Mononuclear cell (primary cell): ENCODE results near the gene ZNF26. TPM values are rescaled to one million over a fixed set of nuclear protein-coding genes. Genes with fewer than 3 reads are reported as not detected.
"Not testable (repeated sequence)": the region's sequence is repeated elsewhere in the genome, so short reads cannot be mapped to it uniquely, and the experiment has no call there.

ENCODE experiments used
- H3K27me3 ChIP-seq: 2 replicates; pipeline ENCODE4 v1.6.0; 2011; ENCODE audit warnings: low read length, control low read depth; ENCODE audit not compliant: insufficient read depth
- H3K4me1 ChIP-seq: 2 replicates; pipeline ENCODE4 v1.5.1; 2011; ENCODE audit warnings: mild to moderate bottlenecking, low read length, control low read depth; ENCODE audit not compliant: insufficient read depth
- H3K4me3 ChIP-seq: 2 replicates; pipeline ENCODE4 v1.5.1; 2011; ENCODE audit warnings: mild to moderate bottlenecking, low read length, moderate library complexity
- H3K9me3 ChIP-seq: 2 replicates; pipeline ENCODE4 v1.5.1; 2011; ENCODE audit warnings: low read depth, mild to moderate bottlenecking, control low read depth, low read length
- total RNA-seq: library from RNA; depleted of rRNA; stranded (reverse); fragments of >200 nt; gene quantifications from one replicate; pipeline ENCODE4 v1.2.3, GENCODE V29; 2012

Gene ZNF26
- total RNA-seq, 1 donor, result 42.8 TPM

GRCh38 chr12:132951649-132952048 lies 34.5 kb upstream of the ZNF26 start:
- no peaks in the 10 kb centered on the region for H3K27me3 ChIP-seq
- H3K9me3 ChIP-seq, result peaks cover 19% of the 10 kb centered on the region
- no peak overlapping the region for H3K4me3 ChIP-seq
- H3K4me1 ChIP-seq, result peaks cover 11% of the 10 kb centered on the region

GRCh38 chr12:132952371-132953162 lies 33.6 kb upstream of the ZNF26 start:
- peaks cover 19% of the 10 kb centered on the region for H3K9me3 ChIP-seq

GRCh38 chr12:132953163-132953425 lies 33.1 kb upstream of the ZNF26 start:
- Histone ChIP-seq H3K4me1 (peaks cover 17% of the 10 kb centered on the region), H3K27me3 (no peaks in the 10 kb centered on the region), H3K4me3 (no peak overlapping the region), H3K9me3 (peaks cover 19% of the 10 kb centered on the region)

More at GRCh38 chr12:132952371-132953162, 33.6 kb upstream of the ZNF26 start:
- Histone ChIP-seq H3K27me3 (no peaks in the 10 kb centered on the region), H3K4me1 (peaks cover 17% of the 10 kb centered on the region), H3K4me3 (no peak overlapping the region)

GRCh38 chr12:132953771-132954170 lies 32.4 kb upstream of the ZNF26 start:
- Histone ChIP-seq H3K27me3 (no peaks in the 10 kb centered on the region), H3K4me1 (peaks cover 17% of the 10 kb centered on the region), H3K9me3 (peaks cover 19% of the 10 kb centered on the region), H3K4me3 (no peak overlapping the region)

GRCh38 chr12:132954471-132955048 lies 31.6 kb upstream of the ZNF26 start:
- H3K9me3 ChIP-seq, result peaks cover 19% of the 10 kb centered on the region
- no peak overlapping the region for H3K4me3 ChIP-seq
- H3K27me3 ChIP-seq, result no peaks in the 10 kb centered on the region
- peaks cover 17% of the 10 kb centered on the region for H3K4me1 ChIP-seq

GRCh38 chr12:132955094-132956010 lies 30.8 kb upstream of the ZNF26 start:
- Histone ChIP-seq H3K4me3 (peak overlapping the region; percentile 96), H3K4me1 (peaks cover 17% of the 10 kb centered on the region), H3K9me3 (peaks cover 16% of the 10 kb centered on the region), H3K27me3 (no peaks in the 10 kb centered on the region)

GRCh38 chr12:132956011-132956788 lies 30.0 kb upstream of the ZNF26 start, which contains the start of gene ZNF605:
Gene ZNF605, minus strand, starts transcription at chr12:132956306. Its CDS starts 10,671 bp downstream, at chr12:132945635.
- H3K9me3 ChIP-seq, result peaks cover 7% of the 10 kb centered on the region

GRCh38 chr12:132961790-132962189 lies 24.4 kb upstream of the ZNF26 start:
- not testable (repeated sequence) for H3K27me3 ChIP-seq, H3K9me3 ChIP-seq, H3K4me3 ChIP-seq, H3K4me1 ChIP-seq

More at GRCh38 chr12:132956011-132956788, 30.0 kb upstream of the ZNF26 start, which contains the start of gene ZNF605:
- H3K4me3 ChIP-seq, result peak within 1 kb of the TSS; percentile 96
- no peaks in the 10 kb centered on the region for H3K27me3 ChIP-seq
- H3K4me1 ChIP-seq, result peaks cover 17% of the 10 kb centered on the region

GRCh38 chr12:132963947-132964346 lies 22.2 kb upstream of the ZNF26 start:
- not testable (repeated sequence) for H3K4me3 ChIP-seq, H3K4me1 ChIP-seq, H3K27me3 ChIP-seq, H3K9me3 ChIP-seq

GRCh38 chr12:132965796-132966195 lies 20.4 kb upstream of the ZNF26 start:
- Histone ChIP-seq H3K4me3 (no peak overlapping the region), H3K4me1 (no peaks in the 10 kb centered on the region), H3K9me3 (no peaks in the 10 kb centered on the region), H3K27me3 (no peaks in the 10 kb centered on the region)

GRCh38 chr12:132966676-132967415 lies 19.3 kb upstream of the ZNF26 start:
- H3K4me3 ChIP-seq, result no peak overlapping the region
- no peaks in the 10 kb centered on the region for H3K4me1 ChIP-seq
- no peaks in the 10 kb centered on the region for H3K9me3 ChIP-seq
- no peaks in the 10 kb centered on the region for H3K27me3 ChIP-seq

GRCh38 chr12:132967736-132968135 lies 18.4 kb upstream of the ZNF26 start:
- Histone ChIP-seq H3K4me3 (no peak overlapping the region), H3K4me1 (no peaks in the 10 kb centered on the region), H3K27me3 (no peaks in the 10 kb centered on the region), H3K9me3 (no peaks in the 10 kb centered on the region)

- Histone ChIP-seq H3K4me1 (no peaks in the 10 kb centered on the region), H3K4me3 (no peak overlapping the region), H3K27me3 (no peaks in the 10 kb centered on the region), H3K9me3 (peaks cover 10% of the 10 kb centered on the region)
Measured at GRCh38 chr12:132972374-132972773, 13.8 kb upstream of the ZNF26 start.

- not testable (repeated sequence) for H3K9me3 ChIP-seq, H3K4me3 ChIP-seq, H3K4me1 ChIP-seq, H3K27me3 ChIP-seq
Measured at GRCh38 chr12:132976870-132977269, 9.3 kb upstream of the ZNF26 start.
